Femur (tissue), 1 donor: ENCODE measurements around the gene ZYG11B.
"Not testable (repeated sequence)": the region's sequence is repeated elsewhere in the genome, so short reads cannot be mapped to it uniquely, and the experiment has no call there.

Source experiments
- DNase-seq: peaks from one replicate; pipeline ENCODE4 v3.0.0-alpha.2; 2017

Gene ZYG11B

DNA sequence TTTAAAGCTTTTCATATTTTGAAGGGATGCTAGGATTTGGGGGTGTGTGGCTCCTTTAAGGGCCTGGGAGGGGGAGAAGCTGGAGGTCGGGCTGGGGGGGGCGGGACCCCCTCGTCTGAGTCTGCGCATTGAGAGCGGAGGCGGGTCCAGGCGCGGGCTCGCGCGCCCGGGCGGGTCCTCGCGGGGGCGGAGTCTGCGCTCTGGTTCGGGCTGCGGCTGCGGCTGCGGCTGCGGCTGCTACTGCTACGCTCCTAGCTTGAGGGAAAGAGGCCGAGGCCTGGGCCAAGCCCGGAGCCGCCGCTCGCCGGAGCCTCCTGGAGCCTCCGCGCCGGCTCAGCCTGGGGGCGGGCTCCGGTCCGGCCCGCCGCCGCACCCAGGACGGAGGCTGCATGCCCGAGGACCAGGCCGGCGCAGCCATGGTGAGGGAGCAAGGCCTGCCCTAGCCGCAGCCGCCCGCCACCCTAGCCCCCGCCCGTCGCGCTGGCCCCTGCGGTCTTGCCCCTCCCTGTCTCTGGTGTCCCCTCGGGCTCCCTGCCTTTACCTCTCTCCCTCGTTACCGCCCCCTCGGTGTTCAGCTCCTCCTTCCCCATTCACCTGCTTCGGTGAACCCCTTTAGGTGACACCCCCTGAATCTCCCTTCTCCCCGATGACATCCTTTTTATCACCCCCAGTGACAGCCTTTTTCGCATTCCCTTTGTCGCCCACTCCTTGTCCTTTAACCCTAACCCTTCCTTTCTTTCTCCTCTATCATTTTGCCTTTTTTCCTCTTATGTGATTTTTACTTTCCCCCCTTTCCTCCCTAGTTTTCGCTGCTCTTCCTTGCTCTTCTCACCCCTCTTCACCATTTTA lies at the start of gene ZYG11B:
TSS of gene ZYG11B (plus strand) at position 189 of the 849 bp plus-strand sequence. CDS start at position 390, 201 bp downstream.
- DNase-seq, result peak; percentile 97

DNA sequence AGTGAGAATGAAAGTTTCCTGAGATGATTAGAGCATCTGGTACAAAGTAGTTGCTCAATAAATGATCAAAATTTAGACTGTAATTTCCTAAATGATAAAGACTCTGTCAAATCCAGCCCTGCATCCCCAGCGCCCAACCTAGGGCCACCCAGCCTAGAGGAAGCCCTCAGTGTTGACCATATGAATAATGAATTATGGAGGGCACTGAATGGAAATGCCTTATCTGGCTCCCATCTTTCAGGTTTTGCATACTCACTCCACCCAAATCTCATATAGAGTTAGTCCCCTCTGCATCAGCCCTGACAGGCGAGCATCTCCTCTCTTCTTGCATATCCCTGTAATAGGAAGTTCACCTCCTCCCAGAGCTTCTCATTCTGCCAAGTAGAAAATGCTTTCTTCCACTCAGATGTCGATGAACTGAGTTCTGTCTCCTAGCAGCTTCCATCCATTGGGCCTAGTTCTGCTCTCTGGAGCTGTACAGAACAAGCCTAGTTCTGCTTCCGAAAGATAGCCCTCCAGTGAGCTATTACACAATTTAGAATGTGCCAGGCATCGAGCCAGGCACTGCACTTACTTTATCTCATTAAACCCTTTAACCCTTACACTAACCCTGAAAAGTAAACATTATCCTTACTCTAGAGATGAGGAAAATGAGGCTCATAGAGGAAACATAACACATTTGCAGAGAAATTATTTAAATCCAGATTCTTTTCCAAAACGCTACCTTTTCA lies 49.0 kb upstream of the ZYG11B start:
- no peak for DNase-seq

DNA sequence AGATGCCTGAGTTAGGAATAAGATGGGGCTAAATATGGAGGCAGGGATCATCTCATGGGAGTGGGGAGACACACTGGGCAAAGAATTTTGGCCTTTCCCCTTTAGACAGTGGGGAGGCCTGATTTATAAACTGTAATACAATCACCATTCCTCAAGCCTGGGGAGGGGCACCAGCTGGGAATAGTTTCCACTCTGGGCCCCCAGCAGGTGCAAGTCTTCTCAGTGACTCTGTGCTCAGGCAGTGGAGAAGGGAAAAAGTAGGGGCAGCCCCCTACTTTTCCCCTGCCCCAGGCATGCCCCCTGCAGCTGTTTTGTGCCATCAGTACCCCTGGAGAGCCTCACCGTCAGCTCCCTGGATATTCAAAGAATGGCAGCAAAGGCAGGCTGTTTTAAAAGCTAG lies 47.2 kb upstream of the ZYG11B start:
- DNase-seq, result peak; percentile 43

DNA sequence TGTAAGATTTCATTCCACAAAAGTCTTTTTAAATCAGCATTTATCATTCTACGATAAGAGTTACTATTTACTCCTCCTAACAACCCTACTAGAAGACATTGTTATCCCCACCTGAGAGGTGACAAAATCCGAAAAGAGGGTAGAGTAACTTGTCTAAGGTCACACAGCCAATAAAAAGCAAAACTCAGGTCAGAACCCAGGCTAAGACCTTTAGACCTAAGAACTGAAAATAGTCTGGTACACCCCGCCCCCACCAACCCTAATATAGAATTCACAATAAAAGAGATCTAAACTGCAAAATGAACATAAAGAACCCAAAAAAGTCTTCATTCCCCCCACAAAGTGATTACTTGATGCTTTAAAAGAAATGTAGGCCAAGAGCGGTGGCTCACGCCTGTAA lies 46.8 kb upstream of the ZYG11B start:
- no peak for DNase-seq

DNA sequence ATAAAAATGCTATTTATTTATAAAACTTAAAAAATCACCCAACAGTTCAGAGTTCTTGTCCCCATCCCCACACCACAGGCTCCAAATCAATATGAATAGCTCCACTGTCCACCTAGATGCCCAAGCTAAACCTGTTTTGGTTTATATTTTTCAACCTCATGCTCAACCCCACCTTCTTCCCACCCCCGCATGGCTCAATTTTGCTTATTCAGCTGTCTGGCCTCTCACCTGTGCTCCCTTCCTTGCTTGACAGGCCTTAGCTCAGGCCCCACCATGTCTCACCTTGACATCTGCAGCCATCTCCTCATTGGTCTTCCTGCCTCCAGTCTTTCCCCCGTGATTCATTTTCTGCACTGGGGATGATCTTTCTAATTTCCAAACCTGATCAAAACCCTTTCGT lies 45.9 kb upstream of the ZYG11B start:
- no peak for DNase-seq

DNA sequence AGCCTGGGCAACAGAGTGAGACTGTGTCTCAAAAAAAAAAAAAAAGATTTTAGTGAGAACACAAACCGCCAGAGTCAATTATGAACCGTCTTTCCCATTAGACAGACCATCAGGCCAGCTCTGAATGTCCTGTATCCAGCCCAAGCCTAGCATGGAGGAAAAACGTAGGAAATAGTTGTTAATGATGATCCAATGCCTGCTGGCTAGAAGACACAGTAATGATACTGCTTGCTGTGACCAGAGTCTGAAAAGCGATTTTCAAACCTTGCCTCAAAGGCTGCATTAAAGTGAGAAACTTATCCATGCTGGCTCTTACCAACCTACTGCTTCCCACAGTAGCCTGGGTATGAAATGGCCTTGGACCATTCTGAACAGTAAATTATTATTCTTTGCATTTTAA lies 45.1 kb upstream of the ZYG11B start:
- no peak for DNase-seq

DNA sequence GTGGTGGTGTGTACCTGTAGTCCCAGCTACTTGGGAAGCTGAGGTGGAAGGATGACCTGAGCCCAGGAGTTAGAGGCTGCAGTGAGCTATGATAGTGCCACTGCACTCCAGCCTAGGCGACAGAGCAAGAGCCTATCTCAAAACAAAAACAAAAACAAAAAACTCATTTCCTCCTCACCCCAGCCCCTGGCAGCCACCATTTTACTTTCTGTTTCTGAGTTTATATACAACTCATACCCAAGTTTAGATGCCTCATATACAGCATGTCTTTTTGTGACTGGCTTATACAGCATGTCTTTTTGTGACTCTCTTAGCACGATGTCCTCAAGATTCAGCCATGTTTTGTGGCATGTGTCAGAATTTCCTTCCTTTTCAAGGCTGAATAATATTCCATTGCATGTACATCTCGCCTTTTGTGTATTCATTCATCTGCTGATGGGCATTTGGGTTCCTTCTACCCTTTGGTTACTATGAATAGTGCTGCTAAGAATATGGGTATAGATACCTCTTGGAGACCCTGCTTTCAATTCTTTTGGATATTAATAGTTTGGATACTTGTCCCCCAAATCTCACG lies 42.8 kb upstream of the ZYG11B start:
- DNase-seq, result no peak

DNA sequence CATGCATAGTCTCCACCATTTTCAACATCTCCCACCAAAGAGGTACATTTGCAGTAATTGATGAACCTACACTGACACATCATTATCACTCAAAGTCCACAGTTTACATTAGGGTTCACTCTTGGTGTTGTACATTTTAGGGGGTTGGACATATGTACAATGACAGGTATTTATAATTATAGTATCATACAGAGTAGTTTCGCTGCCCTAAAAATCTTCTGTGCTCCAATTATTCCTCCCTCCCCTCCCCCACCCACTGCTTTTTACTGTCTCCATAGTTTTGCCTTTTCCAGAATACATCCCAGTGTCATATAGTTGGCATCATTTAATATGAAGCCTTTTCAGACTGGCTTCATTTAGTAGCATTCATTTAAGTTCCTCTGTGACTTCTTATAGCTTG lies 41.7 kb upstream of the ZYG11B start:
- no peak for DNase-seq

DNA sequence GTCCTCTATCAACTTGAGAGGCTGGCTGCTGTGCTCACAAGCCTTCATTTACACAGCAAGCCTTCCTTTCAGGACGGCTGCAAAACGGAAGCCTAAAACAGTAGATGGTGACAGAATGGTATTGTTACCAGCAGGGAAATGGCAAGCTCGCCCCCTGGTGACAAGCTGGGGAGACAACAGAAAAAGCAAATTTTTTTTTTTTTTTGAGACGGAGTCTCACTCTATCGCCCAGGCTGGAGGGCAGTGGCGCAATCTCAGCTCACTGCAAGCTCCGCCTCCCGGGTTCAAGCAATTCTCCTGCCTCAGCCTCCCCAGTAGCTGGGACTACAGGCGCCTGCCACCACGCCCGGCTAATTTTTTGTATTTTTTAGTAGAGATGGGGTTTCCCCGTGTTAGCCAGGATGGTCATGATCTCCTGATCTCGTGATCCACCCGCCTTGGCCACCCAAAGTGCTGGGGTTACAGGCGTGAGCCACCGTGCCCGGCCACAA lies 39.9 kb upstream of the ZYG11B start:
- peak; percentile 77 for DNase-seq

DNA sequence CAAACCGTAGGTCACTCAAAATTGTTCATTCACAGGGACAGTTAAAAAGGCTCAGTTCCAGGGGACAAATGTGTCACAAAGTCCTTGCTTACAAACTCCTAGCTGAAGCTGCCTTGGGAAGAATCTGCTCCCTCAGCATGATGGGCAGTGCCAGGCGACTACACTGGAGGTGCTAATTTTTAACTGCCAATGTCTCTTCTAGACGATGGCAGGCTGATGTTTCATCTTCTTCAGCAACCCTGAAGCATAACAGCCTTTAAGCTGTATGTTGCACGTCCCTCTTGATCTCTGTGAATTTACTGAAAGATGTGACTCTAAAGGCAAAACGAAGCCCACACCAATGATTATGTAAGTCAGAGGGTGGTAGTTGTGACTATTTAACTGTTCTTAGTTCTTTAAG lies 39.4 kb upstream of the ZYG11B start:
- DNase-seq, result no peak

DNA sequence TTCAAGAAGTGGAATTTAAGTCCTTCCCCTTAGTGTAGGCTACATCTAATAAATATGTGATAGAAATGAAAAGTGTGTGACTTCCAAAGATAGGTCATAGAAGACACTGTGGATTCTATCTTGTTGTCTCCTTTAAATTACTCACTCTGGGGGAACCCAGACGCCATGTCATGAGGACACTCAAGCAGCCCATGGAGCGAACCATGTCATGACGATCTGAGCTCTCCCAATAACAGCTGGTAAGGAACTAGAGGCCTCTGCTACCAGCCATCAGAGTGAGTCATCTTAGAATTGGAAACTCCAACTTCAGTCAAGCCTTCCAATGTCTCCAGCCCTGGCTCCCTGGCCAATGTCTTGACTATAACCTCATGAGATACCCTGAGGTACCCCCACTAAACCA lies 34.4 kb upstream of the ZYG11B start:
- DNase-seq, result no peak

DNA sequence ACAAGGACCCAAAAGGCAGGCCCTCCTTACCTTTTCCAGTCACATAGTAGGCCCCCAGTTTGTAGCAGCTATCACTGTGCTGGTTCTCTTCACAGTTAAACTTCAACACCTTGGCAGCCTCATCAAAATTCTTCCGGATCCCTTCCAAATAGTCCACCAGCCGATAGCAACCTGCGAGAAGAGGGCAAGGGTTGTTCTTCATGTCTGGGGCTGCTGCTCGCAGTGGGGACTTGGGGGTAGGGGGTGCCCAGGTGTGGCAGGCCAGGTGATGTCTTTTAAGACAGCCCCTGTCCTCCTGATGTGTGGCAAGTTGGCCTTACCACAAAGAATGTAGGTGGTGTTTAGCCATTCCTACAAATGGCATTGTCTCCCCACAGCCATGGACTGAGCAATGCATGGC lies 33.6 kb upstream of the ZYG11B start:
- DNase-seq, result no peak

DNA sequence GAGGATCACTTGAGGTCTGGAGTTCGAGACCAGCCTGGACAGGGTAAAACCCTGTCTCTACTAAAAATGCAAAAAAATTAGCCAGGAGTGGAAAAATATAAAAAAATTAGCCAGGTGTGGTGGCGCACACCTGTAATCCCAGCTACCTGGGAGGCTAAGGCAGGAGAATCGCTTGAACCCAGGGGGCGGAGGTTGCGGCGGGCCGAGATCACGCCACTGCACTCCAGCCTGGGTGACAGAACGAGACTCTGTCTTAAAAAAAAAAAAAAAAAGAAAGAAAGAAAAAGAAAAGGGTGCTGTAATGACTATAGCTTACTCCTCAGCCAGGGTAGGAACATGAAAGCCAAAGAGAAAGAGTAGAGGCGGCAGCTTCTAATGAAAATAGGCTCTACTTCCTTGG lies 32.9 kb upstream of the ZYG11B start:
- DNase-seq, result not testable (repeated sequence)

DNA sequence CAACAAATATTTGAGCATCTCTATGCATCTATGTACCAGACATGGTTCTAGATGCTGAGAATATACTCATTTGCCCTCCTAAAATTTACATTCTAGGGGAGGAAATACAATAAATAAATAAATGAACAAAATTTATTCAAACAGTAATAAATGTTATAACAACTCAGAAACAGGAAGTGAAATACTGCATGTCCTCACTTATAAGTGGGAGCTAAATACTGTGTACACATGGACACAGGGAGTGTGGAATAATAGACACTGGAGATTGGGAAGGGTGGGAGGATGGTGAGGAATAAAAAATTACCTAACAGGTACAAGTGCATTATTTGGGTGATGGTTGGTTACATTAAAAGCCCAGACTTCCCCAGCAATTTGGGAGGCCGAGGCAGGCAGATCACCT lies 32.4 kb upstream of the ZYG11B start:
- DNase-seq, result no peak

DNA sequence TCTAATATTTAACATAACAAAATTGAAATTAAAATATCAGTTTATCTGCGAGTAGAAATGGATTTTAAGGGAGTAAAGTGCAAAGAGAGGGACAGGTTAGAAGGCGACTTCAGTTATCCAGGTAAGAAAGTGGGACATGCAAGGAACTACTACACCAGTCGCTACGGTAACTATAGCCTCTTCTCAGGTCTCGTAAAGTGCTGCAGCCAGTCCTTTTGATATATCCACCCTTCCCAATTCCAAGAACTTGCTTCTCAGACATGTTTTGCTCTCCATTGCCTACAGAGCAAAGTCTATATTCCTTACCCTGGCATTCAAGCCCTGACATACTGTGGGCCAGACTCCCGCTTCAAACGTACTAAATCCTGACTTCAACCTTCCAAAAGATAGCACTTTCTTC lies 30.6 kb upstream of the ZYG11B start:
- DNase-seq, result no peak

DNA sequence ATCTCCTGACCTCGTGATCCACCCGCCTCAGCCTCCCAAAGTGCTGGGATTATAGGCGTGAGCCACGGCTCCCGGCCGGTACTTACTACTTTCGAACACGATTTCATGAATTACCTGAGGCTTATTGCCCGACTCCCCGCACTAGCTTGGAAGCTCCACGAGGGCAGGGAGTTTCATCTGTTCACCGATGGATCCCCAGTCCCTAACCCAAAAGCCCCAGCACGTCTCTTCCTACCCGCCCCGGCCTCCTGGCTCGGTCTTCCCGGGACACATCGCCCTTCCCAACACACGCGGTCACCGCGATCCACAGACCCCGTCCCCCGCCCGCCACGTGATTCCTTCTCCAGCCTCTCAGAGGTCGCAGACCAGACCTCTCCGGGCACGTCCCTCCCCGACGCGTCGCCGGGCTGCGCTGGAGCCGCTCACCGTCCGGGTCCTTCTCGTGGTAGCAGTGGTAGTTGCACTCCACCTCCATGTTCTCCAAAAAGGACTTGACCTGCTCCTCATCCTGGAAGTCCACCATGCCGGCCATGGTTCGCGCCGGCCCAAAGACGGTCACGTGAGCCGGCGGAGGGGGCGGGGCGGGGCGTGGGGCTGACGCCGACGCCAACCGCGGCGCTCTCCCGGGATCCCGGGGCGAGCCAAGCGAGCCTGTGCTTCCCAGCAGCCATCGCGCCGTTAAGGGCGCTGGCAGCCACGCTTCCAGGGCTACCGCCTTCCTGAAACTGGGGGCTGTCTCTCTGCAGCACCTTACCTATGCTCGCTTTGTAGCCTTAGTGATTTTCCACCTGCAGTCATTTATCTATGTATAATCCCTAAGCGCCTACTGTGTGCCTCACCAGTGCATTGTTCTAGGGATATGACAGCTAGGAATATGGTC lies 28.2 kb upstream of the ZYG11B start, which contains the start of gene COA7:
TSS of gene COA7 (minus strand) at position 553 of the 880 bp plus-strand sequence. CDS start at position 532, 21 bp downstream.
- DNase-seq, result peak; percentile 92

DNA sequence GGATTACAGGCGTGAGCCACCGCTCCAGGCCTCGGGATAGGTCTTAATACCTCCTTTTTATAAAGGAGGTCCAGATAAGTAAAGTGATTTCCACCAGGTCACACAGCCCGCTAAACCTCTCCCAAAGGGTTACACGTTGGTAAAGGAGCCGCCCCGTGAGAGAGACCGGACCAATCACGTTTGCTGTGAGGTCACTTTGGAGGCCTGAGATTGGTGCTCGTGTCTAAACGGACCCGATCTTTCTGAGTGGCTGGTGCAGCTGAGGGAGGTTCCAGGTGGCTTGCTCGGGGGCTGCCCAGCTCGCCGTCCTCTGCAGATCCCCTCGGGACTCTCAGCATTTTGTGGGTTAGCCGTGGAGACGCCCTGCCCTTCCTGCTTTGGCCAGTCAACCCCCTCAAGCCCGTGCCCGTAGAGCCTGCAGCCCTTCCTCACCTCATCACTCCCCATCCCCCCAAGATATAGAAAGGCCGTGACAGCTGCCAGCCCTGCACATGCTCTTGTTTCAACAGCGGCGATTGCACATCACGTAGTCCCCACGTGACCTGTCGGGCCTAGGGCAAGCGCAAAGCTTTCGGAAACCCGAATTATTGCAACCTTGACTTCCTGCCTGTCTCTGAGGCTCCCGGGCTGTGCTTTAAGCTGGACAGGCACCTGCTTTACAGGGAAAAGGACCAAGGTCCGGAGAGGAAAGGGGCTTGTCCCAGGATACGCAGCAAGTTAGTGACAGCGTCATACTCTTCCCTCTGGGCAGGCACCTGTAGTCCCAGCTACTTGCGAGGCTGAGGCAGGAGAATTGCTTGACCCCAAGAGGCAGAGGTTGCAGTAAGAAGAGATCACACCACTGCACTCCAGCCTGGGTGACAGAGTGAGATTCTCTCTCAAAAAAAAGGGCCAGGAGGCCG lies 23.1 kb upstream of the ZYG11B start:
- peak; percentile 91 for DNase-seq

DNA sequence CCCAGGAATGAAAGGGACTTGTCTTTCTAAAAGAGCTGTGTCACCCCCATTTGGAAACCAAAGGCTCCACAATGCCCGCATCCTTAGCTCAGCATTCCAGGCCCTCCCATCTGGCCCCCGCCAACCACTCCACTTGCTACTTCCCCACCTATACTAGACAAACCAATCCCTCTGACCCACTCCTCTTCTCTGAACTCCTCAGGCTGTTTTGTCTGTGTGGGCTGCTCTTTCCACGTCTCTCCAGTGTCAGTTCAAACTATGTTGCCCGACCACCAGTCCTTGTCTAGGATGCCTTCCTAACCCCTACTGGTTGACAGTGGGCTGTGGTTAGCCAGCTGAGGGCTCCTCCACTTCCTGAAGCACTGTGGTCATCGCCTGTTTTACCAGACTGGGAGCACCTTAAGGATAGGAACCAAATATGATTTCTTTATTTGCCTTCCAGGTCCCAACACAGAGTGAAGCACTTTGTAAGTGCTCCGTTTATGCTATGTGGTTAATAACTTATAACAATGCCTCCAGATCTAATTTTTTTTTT lies 20.1 kb upstream of the ZYG11B start:
- no peak for DNase-seq

DNA sequence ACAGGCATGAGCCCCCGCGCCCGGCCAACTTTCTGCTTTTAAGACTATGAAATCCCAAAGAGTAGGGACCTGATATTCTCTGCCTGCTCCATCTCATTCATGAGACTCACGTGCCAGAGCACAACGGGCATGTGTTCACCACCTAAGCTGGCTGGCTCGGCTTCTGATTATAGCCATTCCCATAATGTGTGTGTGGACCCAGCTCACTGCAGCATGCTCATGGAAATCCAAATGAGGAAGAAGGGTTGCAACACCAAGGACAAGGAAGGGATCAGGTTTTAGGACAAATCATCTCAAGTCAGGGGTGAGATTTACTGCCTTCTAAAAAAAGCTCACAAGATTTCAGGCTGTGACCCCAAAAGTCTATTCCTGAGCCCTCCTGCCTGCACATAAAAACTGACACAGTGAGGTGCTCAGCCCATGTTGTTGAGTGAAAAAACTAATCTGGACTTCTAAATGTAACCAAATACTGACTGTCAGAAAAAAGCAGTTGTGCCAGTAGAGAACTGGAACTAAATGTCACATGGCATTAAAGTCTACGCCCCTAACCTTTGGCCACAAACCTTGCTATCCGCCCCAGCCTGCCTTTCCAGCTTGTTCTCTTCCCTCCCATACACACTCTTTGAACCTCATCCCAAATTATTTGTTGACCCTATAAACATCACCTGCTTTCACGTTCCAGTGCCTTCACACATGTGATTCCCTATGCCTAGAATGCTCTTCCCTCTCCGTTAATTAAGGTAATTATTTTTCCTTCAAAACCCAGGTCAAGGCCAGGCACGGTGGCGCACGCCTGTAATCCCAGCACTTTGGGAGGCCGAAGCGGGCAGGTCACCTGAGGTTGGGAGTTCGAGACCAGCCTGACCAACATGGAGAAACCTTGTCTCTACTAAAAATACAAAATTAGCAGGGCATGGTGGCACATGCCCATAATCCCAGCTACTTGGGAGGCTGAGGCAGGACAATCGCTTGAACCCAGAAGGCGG lies 19.0 kb upstream of the ZYG11B start:
- DNase-seq, result no peak
